K562 (cell line): Measurements from ENCODE around the gene C6orf141. TPM values are rescaled to one million over a fixed set of nuclear protein-coding genes. Genes with fewer than 3 reads are reported as not detected.
A peak's percentile ranks its signal among the peaks of the same experiment; 100 is the strongest.

Experiments
- MCM5 ChIP-seq: fragments of 450-650 bp; IDR thresholded peaks from 2 replicates; pipeline ENCODE4 v1.6.1; 2016; ENCODE audit warnings: low read depth
- polyA plus RNA-seq, 8 experiments: library from polyadenylated mRNA; depleted of rRNA in 4 of 8; stranded (reverse) in 5 of 8; unstranded in 3 of 8; fragments of >200 nt; fragmentation: Nextera tagmentation in 2 of 8; fragmentation: Illumina TruSeq in 1 of 8; extraction: Ambion mirVana in 2 of 8; extraction: Trizol in 1 of 8; gene quantifications; 2 replicates each; pipeline versions ENCODE4 v1.2.1 to v1.2.3, GENCODE V29; 2011 to 2014; ENCODE audit warnings: inconsistent platforms in 1 of 8, missing spikeins in 1 of 8
- total RNA-seq, 7 experiments: library from RNA; depleted of rRNA in 6 of 7; stranded (reverse); fragments of >200 nt in 6 of 7; fragmentation: Illumina TruSeq in 2 of 7; extraction: Trizol in 2 of 7; gene quantifications; 2 replicates each; pipeline versions ENCODE4 v1.2.1 to v1.2.3, GENCODE V29; 2011 to 2021; ENCODE audit warnings: low replicate concordance in 1 of 7
- TF ChIP-seq, protein P1 (sequence below): fragments of 450-650 bp; IDR thresholded peaks from 2 replicates; pipeline ENCODE4 v1.6.1; 2016; ENCODE audit warnings: mild to moderate bottlenecking, moderate library complexity
- TF ChIP-seq, protein P2 (sequence below): fragments of 250-450 bp; sonication (Bioruptor Pico); IDR thresholded peaks from 2 replicates; pipeline ENCODE4 v1.8.0; 2022; ENCODE audit warnings: moderate library complexity, mild to moderate bottlenecking, inconsistent platforms

Gene C6orf141
- total and polyA plus RNA-seq, 9 of the 15 experiments (the other 6 are each of a cell fraction or from before 2014, with no cell fraction given), result not detected

GRCh38 chr6:49540614-49541013 lies 9.9 kb upstream of the C6orf141 start (continued):
- TF ChIP-seq, protein P1, sequence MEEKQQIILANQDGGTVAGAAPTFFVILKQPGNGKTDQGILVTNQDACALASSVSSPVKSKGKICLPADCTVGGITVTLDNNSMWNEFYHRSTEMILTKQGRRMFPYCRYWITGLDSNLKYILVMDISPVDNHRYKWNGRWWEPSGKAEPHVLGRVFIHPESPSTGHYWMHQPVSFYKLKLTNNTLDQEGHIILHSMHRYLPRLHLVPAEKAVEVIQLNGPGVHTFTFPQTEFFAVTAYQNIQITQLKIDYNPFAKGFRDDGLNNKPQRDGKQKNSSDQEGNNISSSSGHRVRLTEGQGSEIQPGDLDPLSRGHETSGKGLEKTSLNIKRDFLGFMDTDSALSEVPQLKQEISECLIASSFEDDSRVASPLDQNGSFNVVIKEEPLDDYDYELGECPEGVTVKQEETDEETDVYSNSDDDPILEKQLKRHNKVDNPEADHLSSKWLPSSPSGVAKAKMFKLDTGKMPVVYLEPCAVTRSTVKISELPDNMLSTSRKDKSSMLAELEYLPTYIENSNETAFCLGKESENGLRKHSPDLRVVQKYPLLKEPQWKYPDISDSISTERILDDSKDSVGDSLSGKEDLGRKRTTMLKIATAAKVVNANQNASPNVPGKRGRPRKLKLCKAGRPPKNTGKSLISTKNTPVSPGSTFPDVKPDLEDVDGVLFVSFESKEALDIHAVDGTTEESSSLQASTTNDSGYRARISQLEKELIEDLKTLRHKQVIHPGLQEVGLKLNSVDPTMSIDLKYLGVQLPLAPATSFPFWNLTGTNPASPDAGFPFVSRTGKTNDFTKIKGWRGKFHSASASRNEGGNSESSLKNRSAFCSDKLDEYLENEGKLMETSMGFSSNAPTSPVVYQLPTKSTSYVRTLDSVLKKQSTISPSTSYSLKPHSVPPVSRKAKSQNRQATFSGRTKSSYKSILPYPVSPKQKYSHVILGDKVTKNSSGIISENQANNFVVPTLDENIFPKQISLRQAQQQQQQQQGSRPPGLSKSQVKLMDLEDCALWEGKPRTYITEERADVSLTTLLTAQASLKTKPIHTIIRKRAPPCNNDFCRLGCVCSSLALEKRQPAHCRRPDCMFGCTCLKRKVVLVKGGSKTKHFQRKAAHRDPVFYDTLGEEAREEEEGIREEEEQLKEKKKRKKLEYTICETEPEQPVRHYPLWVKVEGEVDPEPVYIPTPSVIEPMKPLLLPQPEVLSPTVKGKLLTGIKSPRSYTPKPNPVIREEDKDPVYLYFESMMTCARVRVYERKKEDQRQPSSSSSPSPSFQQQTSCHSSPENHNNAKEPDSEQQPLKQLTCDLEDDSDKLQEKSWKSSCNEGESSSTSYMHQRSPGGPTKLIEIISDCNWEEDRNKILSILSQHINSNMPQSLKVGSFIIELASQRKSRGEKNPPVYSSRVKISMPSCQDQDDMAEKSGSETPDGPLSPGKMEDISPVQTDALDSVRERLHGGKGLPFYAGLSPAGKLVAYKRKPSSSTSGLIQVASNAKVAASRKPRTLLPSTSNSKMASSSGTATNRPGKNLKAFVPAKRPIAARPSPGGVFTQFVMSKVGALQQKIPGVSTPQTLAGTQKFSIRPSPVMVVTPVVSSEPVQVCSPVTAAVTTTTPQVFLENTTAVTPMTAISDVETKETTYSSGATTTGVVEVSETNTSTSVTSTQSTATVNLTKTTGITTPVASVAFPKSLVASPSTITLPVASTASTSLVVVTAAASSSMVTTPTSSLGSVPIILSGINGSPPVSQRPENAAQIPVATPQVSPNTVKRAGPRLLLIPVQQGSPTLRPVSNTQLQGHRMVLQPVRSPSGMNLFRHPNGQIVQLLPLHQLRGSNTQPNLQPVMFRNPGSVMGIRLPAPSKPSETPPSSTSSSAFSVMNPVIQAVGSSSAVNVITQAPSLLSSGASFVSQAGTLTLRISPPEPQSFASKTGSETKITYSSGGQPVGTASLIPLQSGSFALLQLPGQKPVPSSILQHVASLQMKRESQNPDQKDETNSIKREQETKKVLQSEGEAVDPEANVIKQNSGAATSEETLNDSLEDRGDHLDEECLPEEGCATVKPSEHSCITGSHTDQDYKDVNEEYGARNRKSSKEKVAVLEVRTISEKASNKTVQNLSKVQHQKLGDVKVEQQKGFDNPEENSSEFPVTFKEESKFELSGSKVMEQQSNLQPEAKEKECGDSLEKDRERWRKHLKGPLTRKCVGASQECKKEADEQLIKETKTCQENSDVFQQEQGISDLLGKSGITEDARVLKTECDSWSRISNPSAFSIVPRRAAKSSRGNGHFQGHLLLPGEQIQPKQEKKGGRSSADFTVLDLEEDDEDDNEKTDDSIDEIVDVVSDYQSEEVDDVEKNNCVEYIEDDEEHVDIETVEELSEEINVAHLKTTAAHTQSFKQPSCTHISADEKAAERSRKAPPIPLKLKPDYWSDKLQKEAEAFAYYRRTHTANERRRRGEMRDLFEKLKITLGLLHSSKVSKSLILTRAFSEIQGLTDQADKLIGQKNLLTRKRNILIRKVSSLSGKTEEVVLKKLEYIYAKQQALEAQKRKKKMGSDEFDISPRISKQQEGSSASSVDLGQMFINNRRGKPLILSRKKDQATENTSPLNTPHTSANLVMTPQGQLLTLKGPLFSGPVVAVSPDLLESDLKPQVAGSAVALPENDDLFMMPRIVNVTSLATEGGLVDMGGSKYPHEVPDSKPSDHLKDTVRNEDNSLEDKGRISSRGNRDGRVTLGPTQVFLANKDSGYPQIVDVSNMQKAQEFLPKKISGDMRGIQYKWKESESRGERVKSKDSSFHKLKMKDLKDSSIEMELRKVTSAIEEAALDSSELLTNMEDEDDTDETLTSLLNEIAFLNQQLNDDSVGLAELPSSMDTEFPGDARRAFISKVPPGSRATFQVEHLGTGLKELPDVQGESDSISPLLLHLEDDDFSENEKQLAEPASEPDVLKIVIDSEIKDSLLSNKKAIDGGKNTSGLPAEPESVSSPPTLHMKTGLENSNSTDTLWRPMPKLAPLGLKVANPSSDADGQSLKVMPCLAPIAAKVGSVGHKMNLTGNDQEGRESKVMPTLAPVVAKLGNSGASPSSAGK, result peak; percentile 33; the same call in 1 of the 2 replicates
- TF ChIP-seq MCM5, result no peak
- TF ChIP-seq, protein P2, sequence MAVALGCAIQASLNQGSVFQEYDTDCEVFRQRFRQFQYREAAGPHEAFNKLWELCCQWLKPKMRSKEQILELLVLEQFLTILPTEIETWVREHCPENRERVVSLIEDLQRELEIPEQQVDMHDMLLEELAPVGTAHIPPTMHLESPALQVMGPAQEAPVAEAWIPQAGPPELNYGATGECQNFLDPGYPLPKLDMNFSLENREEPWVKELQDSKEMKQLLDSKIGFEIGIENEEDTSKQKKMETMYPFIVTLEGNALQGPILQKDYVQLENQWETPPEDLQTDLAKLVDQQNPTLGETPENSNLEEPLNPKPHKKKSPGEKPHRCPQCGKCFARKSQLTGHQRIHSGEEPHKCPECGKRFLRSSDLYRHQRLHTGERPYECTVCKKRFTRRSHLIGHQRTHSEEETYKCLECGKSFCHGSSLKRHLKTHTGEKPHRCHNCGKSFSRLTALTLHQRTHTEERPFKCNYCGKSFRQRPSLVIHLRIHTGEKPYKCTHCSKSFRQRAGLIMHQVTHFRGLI (CRISPR knock-in tag), result no peak
- TF ChIP-seq, all 486 proteins: peak for 2
